WERI-Rb-1 (cell line): ENCODE results near the gene SLC12A8.
A peak's percentile ranks its signal among the peaks of the same experiment; 100 is the strongest.

Experiments used
- DNase-seq: peaks from one replicate; pipeline ENCODE4 v3.0.0-alpha.2; 2020
- H3K27ac ChIP-seq: fragments of 250-450 bp; sonication (Bioruptor Pico); 2 replicates; pipeline ENCODE4 v1.5.1; 2020; ENCODE audit warnings: mild to moderate bottlenecking, moderate library complexity
- H3K27me3 ChIP-seq: fragments of 250-450 bp; sonication (Bioruptor Pico); 2 replicates; pipeline ENCODE4 v1.5.1; 2021; ENCODE audit warnings: mild to moderate bottlenecking, low read depth, moderate library complexity; ENCODE audit not compliant: insufficient read depth, severe bottlenecking
- H3K36me3 ChIP-seq: fragments of 250-450 bp; sonication (Bioruptor Pico); 2 replicates; pipeline ENCODE4 v1.5.1; 2020; ENCODE audit warnings: mild to moderate bottlenecking, moderate library complexity
- H3K4me3 ChIP-seq: 2 replicates; pipeline ENCODE4 v1.5.1; 2011; ENCODE audit warnings: low read depth, mild to moderate bottlenecking, control low read depth, low read length
- H3K9me3 ChIP-seq: fragments of 250-450 bp; sonication (Bioruptor Pico); 2 replicates; pipeline ENCODE4 v1.5.1; 2021; ENCODE audit warnings: mild to moderate bottlenecking, moderate library complexity; ENCODE audit not compliant: severe bottlenecking
- CTCF ChIP-seq: IDR thresholded peaks from 2 replicates; pipeline ENCODE4 v1.5.1; 2011; ENCODE audit warnings: low read depth, mild to moderate bottlenecking, control low read depth, inconsistent platforms, low read length

SLC12A8 gene

GRCh38 chr3:125067225-125067624, 145.3 kb downstream of the SLC12A8 start:
- peaks cover 5% of the 10 kb centered on the region for H3K9me3 ChIP-seq
- TF ChIP-seq CTCF = no peak
- H3K27ac ChIP-seq = no peak overlapping the region
- H3K27me3 ChIP-seq = no peaks in the 10 kb centered on the region
- no peaks in the 10 kb centered on the region for H3K36me3 ChIP-seq
- no peak overlapping the region for H3K4me3 ChIP-seq
- no peak for DNase-seq

DNA sequence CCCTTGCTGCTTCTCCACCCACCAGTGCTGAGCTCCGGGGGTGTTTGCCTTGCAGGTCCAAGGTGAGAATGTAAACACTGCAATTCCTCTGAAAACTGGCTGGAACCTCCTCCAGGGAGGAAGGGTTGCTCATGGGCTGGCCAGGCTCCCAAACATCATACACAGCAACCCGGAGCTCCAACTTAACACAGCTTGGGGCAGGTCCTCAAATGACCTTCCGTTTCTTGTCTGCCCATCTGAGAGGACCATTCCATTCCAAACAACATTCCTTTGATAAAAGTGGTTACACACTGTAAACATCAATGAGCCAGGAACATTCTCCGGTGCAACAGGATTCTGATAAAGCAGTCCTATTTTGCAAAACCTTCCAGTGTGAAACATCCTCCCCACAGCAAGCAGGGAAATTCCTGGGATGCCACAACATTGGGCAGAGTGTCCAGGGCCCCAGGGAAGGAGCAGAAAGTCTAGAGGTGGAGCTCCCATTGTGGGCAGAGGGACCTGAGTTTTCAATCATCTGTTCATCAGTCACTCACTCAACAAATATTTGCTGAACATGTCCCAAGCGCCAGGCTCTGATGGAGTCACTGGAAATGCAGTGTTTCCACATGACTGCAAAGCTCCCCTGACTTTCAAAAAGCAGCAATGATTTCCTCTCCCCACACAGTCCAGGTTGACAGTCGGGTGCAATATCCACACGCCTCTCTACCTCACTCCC, 149.5 kb downstream of the SLC12A8 start:
- no peaks in the 10 kb centered on the region for H3K27me3 ChIP-seq
- no peak overlapping the region for H3K4me3 ChIP-seq
- TF ChIP-seq CTCF = no peak
- no peaks in the 10 kb centered on the region for H3K36me3 ChIP-seq
- no peak overlapping the region for H3K27ac ChIP-seq
- no peak for DNase-seq
- H3K9me3 ChIP-seq = peaks cover 5% of the 10 kb centered on the region

GRCh38 chr3:125061646-125062045, 150.9 kb downstream of the SLC12A8 start:
- DNase-seq = no peak
- H3K9me3 ChIP-seq = peaks cover 5% of the 10 kb centered on the region
- no peaks in the 10 kb centered on the region for H3K36me3 ChIP-seq
- no peak overlapping the region for H3K4me3 ChIP-seq
- no peak for TF ChIP-seq CTCF
- H3K27ac ChIP-seq = no peak overlapping the region
- H3K27me3 ChIP-seq = no peaks in the 10 kb centered on the region

- Histone ChIP-seq H3K4me3 (no peak overlapping the region), H3K9me3 (peaks cover 5% of the 10 kb centered on the region), H3K27me3 (no peaks in the 10 kb centered on the region), H3K36me3 (no peaks in the 10 kb centered on the region), H3K27ac (no peak overlapping the region; the same call in 1 of the 2 replicates)
- DNase-seq = no peak
- no peak for TF ChIP-seq CTCF
These were observed 151.4 kb downstream of the SLC12A8 start for GRCh38 chr3:125061170-125061569.

- Histone ChIP-seq H3K4me3 (no peak overlapping the region), H3K27me3 (no peaks in the 10 kb centered on the region), H3K27ac (peak overlapping the region; percentile 83), H3K36me3 (peaks cover 1% of the 10 kb centered on the region), H3K9me3 (peaks cover 3% of the 10 kb centered on the region)
- DNase-seq = peak; percentile 64
- TF ChIP-seq CTCF = peak; percentile 33; the same call in 1 of the 2 replicates
These were observed 152.9 kb downstream of the SLC12A8 start for GRCh38 chr3:125059488-125060245.
